CD14-positive monocyte (primary cell): ENCODE data around the gene CD22. TPM values are rescaled to one million over a fixed set of nuclear protein-coding genes. Genes with fewer than 3 reads are reported as not detected.

Experiments used
- DNase-seq, 3 donors: peaks; one replicate each; pipeline ENCODE4 v3.0.0-alpha.2; 2011 to 2022
- H2AFZ ChIP-seq: 2 replicates; pipeline ENCODE4 v1.6.0; 2012; ENCODE audit warnings: mild to moderate bottlenecking, low read depth, low read length, inconsistent platforms; ENCODE audit not compliant: insufficient read depth, poor library complexity, severe bottlenecking
- H3K27ac ChIP-seq, 2 donors: 1 replicate in 1 of 2; 2 replicates in 1 of 2; pipeline ENCODE4 v1.5.1; 2012 to 2013; ENCODE audit warnings: low read length in 2 of 2, control low read depth in 1 of 2, inconsistent platforms in 1 of 2, low read depth in 1 of 2, mild to moderate bottlenecking in 1 of 2
- H3K27me3 ChIP-seq, 2 donors: one replicate each; pipeline versions ENCODE4 v1.6.0 to v1.6.1; 2011 to 2013; ENCODE audit warnings: low read length in 2 of 2; ENCODE audit not compliant: control insufficient read depth in 2 of 2, insufficient read depth in 2 of 2
- H3K36me3 ChIP-seq, 2 donors: replicated peaks in 1 of 2; 1 replicate in 1 of 2; 2 replicates in 1 of 2; pipeline versions ENCODE4 v1.5.1 to v1.6.1; 2012 to 2013; ENCODE audit warnings: low read length in 2 of 2, control low read depth in 1 of 2, inconsistent platforms in 1 of 2, mild to moderate bottlenecking in 1 of 2; ENCODE audit not compliant: insufficient read depth in 2 of 2, control insufficient read depth in 1 of 2
- H3K4me1 ChIP-seq, 2 donors: 1 replicate in 1 of 2; 2 replicates in 1 of 2; pipeline versions ENCODE4 v1.5.1 to v1.6.1; 2012 to 2013; ENCODE audit warnings: low read length in 2 of 2, control low read depth in 1 of 2, inconsistent platforms in 1 of 2, mild to moderate bottlenecking in 1 of 2, moderate library complexity in 1 of 2; ENCODE audit not compliant: insufficient read depth in 2 of 2, control insufficient read depth in 1 of 2
- H3K4me2 ChIP-seq: replicated peaks from 2 replicates; pipeline ENCODE3; 2012; ENCODE audit warnings: low read length, moderate library complexity, mild to moderate bottlenecking; ENCODE audit not compliant: poor library complexity, severe bottlenecking; ENCODE audit errors: extremely low read depth
- H3K4me3 ChIP-seq, 3 experiments: fragments of 200-600 bp in 1 of 3; sonication (generic) in 1 of 3; replicated peaks in 1 of 3; 1 replicate in 2 of 3; 2 replicates in 1 of 3; pipeline ENCODE4 v1.5.1; 2011 to 2013; ENCODE audit warnings: low read length in 3 of 3, mild to moderate bottlenecking in 3 of 3, control low read depth in 2 of 3, low read depth in 2 of 3, inconsistent platforms in 1 of 3, moderate library complexity in 1 of 3
- H3K79me2 ChIP-seq: 2 replicates; pipeline ENCODE4 v1.6.0; 2012; ENCODE audit warnings: mild to moderate bottlenecking, control low read depth, inconsistent platforms, low read length, moderate library complexity; ENCODE audit not compliant: insufficient read depth
- H3K9ac ChIP-seq: 2 replicates; pipeline ENCODE4 v1.6.0; 2017; ENCODE audit warnings: low read length, mild to moderate bottlenecking; ENCODE audit not compliant: insufficient read depth, poor library complexity, severe bottlenecking
- H3K9me3 ChIP-seq, 2 donors: replicated peaks in 1 of 2; 1 replicate in 1 of 2; 2 replicates in 1 of 2; pipeline versions ENCODE4 v1.5.1 to v1.6.1; 2012 to 2013; ENCODE audit warnings: low read length in 2 of 2, control low read depth in 1 of 2; ENCODE audit not compliant: control insufficient read depth in 1 of 2, insufficient read depth in 1 of 2
- H4K20me1 ChIP-seq: 2 replicates; pipeline ENCODE4 v1.6.0; 2012; ENCODE audit warnings: mild to moderate bottlenecking, low read length, control low read depth, moderate library complexity; ENCODE audit not compliant: insufficient read depth
- H3K27ac Mint-ChIP-seq, 7 donors: one replicate each; pipeline ENCODE4 v1.8.0; 2020; ENCODE audit warnings: mild to moderate bottlenecking in 7 of 7, mixed read lengths in 7 of 7, moderate library complexity in 6 of 7, inconsistent platforms in 2 of 7
- H3K27me3 Mint-ChIP-seq, 3 donors: one replicate each; pipeline ENCODE4 v1.8.0; 2021 to 2022; ENCODE audit warnings: low read depth in 3 of 3, mild to moderate bottlenecking in 3 of 3, mixed read lengths in 3 of 3, moderate library complexity in 3 of 3, inconsistent platforms in 1 of 3
- H3K36me3 Mint-ChIP-seq, 2 donors: one replicate each; pipeline ENCODE4 v1.8.0; 2020; ENCODE audit warnings: mixed read lengths in 2 of 2, inconsistent platforms in 1 of 2, mild to moderate bottlenecking in 1 of 2
- H3K4me1 Mint-ChIP-seq: one replicate; pipeline ENCODE4 v1.8.0; 2020; ENCODE audit warnings: mild to moderate bottlenecking, mixed read lengths
- H3K4me3 Mint-ChIP-seq, 2 donors: one replicate each; pipeline ENCODE4 v1.8.0; 2020; ENCODE audit warnings: mild to moderate bottlenecking in 2 of 2, mixed read lengths in 2 of 2, moderate library complexity in 1 of 2
- H3K9me3 Mint-ChIP-seq, 7 donors: one replicate each; pipeline ENCODE4 v1.8.0; 2020 to 2022; ENCODE audit warnings: mixed read lengths in 7 of 7, mild to moderate bottlenecking in 6 of 7, moderate library complexity in 6 of 7, inconsistent platforms in 2 of 7
- CTCF ChIP-seq: fragments of 200-600 bp; IDR thresholded peaks from one replicate; pipeline ENCODE4 v1.8.0; 2022; ENCODE audit warnings: antibody characterized with exemption, mild to moderate bottlenecking
- WGBS: methylation state at CpG from one replicate; pipeline ENCODE4 v1.1.5; 2013; ENCODE audit warnings: missing lambda C conversion rate; ENCODE audit not compliant: insufficient coverage; 5-methylcytosine and 5-hydroxymethylcytosine counted together
- intact Hi-C, 2 donors: fragments of 100-400 bp; cut with micrococcal nuclease; formaldehyde crosslinking; loops; one replicate each; pipeline versions ENCODE4 v1.15.0 to v1.15.1; 2023
- polyA minus RNA-seq: library from RNA; depleted of rRNA, polyadenylated mRNA; stranded (reverse); fragments of >200 nt; gene quantifications from 2 replicates; pipeline ENCODE4 v1.2.3, GENCODE V29; 2012
- polyA plus RNA-seq, 3 donors: library from polyadenylated mRNA; depleted of rRNA in 1 of 3; unstranded in 2 of 3; stranded (reverse) in 1 of 3; fragments of 300-500 nt in 2 of 3; fragments of >200 nt in 1 of 3; fragmentation: Illumina TruSeq in 2 of 3; gene quantifications; 1 replicate in 2 of 3; 2 replicates in 1 of 3; pipeline ENCODE4 v1.2.3, GENCODE V29; 2012 to 2021
- total RNA-seq, 12 experiments: library from RNA in 1 of 12; stranded (reverse) in 1 of 12; fragments of 120-200 nt in 1 of 12; gene quantifications; one replicate each; pipeline ENCODE4 v1.2.4 and lab custom pipeline; 2013 to 2026; ENCODE audit warnings: mixed read lengths in 6 of 12, inconsistent platforms in 1 of 12

Gene CD22
- 6.0 TPM for total RNA-seq (2013)
- polyA plus RNA-seq (1 to 10 TPM in 1 of 3 donors, under 1 TPM in 2; 0.24 to 4.8 (median 0.88) TPM), polyA minus RNA-seq (15.2 and 19.4 TPM in 2 replicates), total RNA-seq (lab: John Stamatoyannopoulos, UW) (5.0 to 27.9 (median 14.6) reads per million in 11 experiments)

GRCh38 chr19:35328851-35329285, at the start of gene CD22:
Gene CD22 (plus strand): TSS chr19:35329187. CDS start chr19:35332041, 2,854 bp downstream.
- Mint-ChIP-seq H3K27ac (peak within 1 kb of the TSS in 6 of 7 donors; percentile 54 to 88 (median 80)), H3K9me3 (peaks cover 0 to 2% (median 0%) of the 10 kb centered on the region in 7 donors), H3K4me1 (peaks cover 33% of the 10 kb centered on the region), H3K27me3 (peaks cover 2 to 6% (median 6%) of the 10 kb centered on the region in 3 donors), H3K36me3 (peaks cover 0 to 5% of the 10 kb centered on the region in 2 donors), H3K4me3 (peak within 1 kb of the TSS; percentile 61 to 75)
- Histone ChIP-seq H3K9me3 (no peaks in the 10 kb centered on the region), H3K4me1 (peaks cover 25 to 40% of the 10 kb centered on the region in 2 donors), H3K27me3 (no peaks in the 10 kb centered on the region), H3K9ac (no peak within 1 kb of the TSS), H3K27ac (peak within 1 kb of the TSS in 1 of 2 donors; percentile 0), H3K4me2 (peak within 1 kb of the TSS; percentile 52), H3K79me2 (no peaks in the 10 kb centered on the region), H2AFZ (no peak within 1 kb of the TSS), H4K20me1 (no peaks in the 10 kb centered on the region), H3K36me3 (no peaks in the 10 kb centered on the region), H3K4me3 (peak within 1 kb of the TSS in 1 of 3 experiments; percentile 34)
- no peak for TF ChIP-seq CTCF
- 0% methylated on average over 3 of the region's 12 CpGs for WGBS
- DNase-seq, result peak; percentile 62 to 66 (median 63)
- intact Hi-C loops, result loop anchor here in 1 of 2 donors (2.0 kb wide), 1 partner anchor 18 kb away; the partner anchor contains the start of gene FFAR1

GRCh38 chr19:35279374-35279773, 49.6 kb upstream of the CD22 start:
- peaks cover 22 to 33% of the 10 kb centered on the region in 2 donors for H3K4me1 ChIP-seq
- no peak overlapping the region for H3K4me3 ChIP-seq
- no peaks in the 10 kb centered on the region for H3K9me3 ChIP-seq
- TF ChIP-seq CTCF, result no peak
- Mint-ChIP-seq H3K4me3 (no peak overlapping the region), H3K4me1 (peaks cover 34% of the 10 kb centered on the region), H3K9me3 (peaks cover 0 to 2% (median 0%) of the 10 kb centered on the region in 7 donors), H3K27me3 (peaks cover 13 to 14% (median 14%) of the 10 kb centered on the region in 3 donors), H3K27ac (no peak overlapping the region), H3K36me3 (peaks cover 52 to 54% of the 10 kb centered on the region in 2 donors)
- intact Hi-C loops, result no loop called here
- peaks cover 42 to 56% of the 10 kb centered on the region in 2 donors for H3K36me3 ChIP-seq
- H2AFZ ChIP-seq, result no peak overlapping the region
- no peak overlapping the region for H3K9ac ChIP-seq
- no peak overlapping the region for H3K27ac ChIP-seq
- 100% methylated on average over 4 of the region's 11 CpGs for WGBS
- no peaks in the 10 kb centered on the region for H3K79me2 ChIP-seq
- DNase-seq, result no peak
- H3K4me2 ChIP-seq, result no peak overlapping the region
- peaks cover 47% of the 10 kb centered on the region for H4K20me1 ChIP-seq
- no peaks in the 10 kb centered on the region for H3K27me3 ChIP-seq
